Measurements from ENCODE around the gene PPIL3. TPM values are rescaled to one million over a fixed set of nuclear protein-coding genes. Genes with fewer than 3 reads are reported as not detected.

Gene PPIL3
- total RNA-seq, 6 experiments from 2014 or later, result 12.4 to 15.6 (median 13.1) TPM

DNA sequence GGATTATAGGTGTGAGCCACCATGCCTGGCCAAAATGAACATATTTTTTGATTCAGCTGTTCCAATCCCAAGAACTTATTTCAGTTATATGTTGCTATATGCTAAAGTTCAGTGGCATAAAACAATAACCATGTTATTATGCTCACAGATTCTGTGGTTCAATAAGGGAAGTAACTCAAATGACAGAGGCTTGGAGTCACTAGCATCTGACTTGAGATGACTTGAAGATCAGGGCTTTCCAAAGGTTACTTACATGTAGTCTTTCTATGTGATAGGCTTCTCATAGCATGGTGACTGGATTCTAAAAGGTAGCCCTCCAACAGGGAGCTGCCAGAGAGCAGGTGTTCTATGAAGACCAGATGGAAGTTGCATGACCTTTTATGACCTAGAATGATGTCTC is 41.6 kb downstream of the PPIL3 start:
- H3K4me1 Mint-ChIP-seq (ENCODE audit: low read depth), result no peaks in the 10 kb centered on the region
- H3K9me3 Mint-ChIP-seq, result no peaks in the 10 kb centered on the region
- TF ChIP-seq, protein P1, sequence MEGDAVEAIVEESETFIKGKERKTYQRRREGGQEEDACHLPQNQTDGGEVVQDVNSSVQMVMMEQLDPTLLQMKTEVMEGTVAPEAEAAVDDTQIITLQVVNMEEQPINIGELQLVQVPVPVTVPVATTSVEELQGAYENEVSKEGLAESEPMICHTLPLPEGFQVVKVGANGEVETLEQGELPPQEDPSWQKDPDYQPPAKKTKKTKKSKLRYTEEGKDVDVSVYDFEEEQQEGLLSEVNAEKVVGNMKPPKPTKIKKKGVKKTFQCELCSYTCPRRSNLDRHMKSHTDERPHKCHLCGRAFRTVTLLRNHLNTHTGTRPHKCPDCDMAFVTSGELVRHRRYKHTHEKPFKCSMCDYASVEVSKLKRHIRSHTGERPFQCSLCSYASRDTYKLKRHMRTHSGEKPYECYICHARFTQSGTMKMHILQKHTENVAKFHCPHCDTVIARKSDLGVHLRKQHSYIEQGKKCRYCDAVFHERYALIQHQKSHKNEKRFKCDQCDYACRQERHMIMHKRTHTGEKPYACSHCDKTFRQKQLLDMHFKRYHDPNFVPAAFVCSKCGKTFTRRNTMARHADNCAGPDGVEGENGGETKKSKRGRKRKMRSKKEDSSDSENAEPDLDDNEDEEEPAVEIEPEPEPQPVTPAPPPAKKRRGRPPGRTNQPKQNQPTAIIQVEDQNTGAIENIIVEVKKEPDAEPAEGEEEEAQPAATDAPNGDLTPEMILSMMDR (IDR thresholded peaks at IDR 0.05), result no peak

DNA sequence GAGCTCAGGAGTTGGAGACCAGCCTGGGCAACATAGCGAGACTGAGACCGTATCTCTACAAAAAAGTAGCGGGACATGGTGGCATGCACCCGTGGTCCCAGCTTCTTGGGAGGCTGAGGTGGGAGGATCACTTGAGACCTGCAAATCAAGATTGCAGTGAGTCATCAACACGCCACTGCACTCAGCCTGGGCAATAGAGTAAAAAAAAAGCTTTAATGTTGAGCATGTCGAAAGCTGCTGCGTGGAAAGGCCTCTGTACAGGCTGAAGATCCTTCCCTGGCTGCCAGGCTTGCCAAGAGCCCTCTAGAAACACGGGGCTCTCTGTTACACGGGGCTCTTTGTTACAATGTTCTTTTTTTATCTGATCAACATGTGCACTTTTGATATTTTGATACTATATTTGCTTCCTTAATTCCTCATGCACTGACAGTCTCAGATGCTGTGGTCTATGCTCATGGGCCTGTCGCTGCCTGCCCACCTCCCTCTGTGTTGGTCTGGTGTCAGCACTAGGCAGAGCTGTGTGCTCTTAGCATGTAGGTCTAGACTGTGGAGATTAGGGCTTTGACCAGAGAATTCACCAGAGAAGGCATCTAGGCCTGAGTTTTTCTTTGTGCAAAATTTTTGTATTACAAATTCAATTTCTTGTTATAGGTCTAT is 43.1 kb downstream of the PPIL3 start:
- Mint-ChIP-seq H3K9me3 (no peaks in the 10 kb centered on the region), H3K4me1 (ENCODE audit: low read depth) (no peaks in the 10 kb centered on the region), H3K36me3 (ENCODE audit: low read depth) (no peaks in the 10 kb centered on the region), H3K4me3 (no peak overlapping the region), H3K27ac (no peak overlapping the region), H3K27me3 (ENCODE audit: insufficient read depth) (peaks cover 6% of the 10 kb centered on the region)
- TF ChIP-seq, protein P1 (IDR thresholded peaks at IDR 0.05), result no peak
- DNase-seq, result no peak

More for the DNA sequence above, 41.6 kb downstream of the PPIL3 start:
- H3K36me3 Mint-ChIP-seq (ENCODE audit: low read depth), result peaks cover 11% of the 10 kb centered on the region
- DNase-seq, result no peak
- peaks cover 9% of the 10 kb centered on the region for H3K27me3 Mint-ChIP-seq (ENCODE audit: insufficient read depth)
- no peak overlapping the region for H3K4me3 Mint-ChIP-seq
- H3K27ac Mint-ChIP-seq, result no peak overlapping the region

DNA sequence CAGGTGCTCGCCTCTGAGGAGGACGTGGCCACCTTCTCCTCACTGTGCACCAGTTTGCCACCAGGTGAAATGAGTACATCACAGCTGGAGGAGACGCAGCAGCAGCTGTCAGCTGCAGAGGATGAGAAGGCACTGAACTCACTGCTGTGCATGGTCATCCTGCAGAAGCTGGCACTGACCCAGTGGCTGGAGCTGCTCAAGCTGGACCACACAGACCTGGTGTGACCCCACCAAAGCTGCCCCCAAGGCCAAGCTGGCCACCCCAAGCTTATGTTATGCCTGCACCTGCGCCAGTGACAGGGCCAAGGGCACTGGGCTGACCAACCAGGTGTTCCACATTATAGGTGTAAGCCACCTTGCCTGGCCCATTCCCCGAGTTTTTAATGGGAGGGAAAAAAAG is 43.7 kb downstream of the PPIL3 start:
- no peak for DNase-seq
- TF ChIP-seq, protein P1 (IDR thresholded peaks at IDR 0.05), result no peak
- H3K27ac Mint-ChIP-seq, result no peak overlapping the region
- H3K36me3 Mint-ChIP-seq (ENCODE audit: low read depth), result no peaks in the 10 kb centered on the region
- peaks cover 4% of the 10 kb centered on the region for H3K27me3 Mint-ChIP-seq (ENCODE audit: insufficient read depth)
- H3K4me1 Mint-ChIP-seq (ENCODE audit: low read depth), result no peaks in the 10 kb centered on the region
- H3K9me3 Mint-ChIP-seq, result no peaks in the 10 kb centered on the region
- no peak overlapping the region for H3K4me3 Mint-ChIP-seq

DNA sequence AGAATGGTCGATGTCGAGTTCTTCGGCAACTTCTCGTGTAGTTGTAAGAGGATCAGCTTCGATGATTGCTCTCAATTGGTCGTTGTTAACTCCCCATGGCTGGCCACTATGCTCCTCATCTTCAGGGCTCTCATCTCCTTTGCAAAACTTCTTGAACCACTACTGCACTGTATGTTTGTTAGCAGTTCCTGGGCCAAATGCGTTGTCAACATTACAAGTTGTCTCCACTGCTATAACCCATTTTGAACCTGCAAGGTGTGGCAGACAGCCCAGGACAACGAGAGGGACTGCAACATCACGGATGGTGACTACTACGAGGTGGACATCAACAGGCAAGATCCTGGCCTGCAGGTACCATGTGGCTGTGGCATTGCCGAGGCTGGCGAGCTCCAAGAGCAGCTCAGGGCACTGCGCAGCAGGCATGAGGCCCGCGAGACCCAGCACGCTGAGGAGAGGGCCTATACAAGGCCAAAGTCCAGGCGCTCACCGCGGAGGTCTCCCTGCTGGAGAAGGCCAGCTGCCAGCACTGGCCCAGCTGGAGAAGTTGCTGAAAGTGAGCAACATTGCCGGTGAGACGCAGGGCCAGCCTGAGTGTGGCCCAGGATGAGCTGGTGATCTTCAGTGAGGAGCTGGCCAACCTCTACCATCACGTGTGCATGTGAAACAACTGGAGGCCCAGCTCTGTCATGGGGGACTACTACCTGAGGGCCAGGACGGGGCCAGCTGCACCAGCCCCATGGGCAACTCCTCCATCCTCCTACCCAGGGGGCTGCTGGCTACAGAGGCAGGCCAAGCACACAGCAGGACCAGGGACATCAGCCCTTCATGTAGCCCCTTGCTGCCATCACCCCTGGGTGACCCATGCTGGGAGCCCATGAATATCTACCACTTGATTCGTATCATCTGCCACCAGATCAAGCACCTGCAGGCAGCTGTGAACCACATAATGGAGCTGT is 44.6 kb downstream of the PPIL3 start:
- Mint-ChIP-seq H3K4me1 (ENCODE audit: low read depth) (no peaks in the 10 kb centered on the region), H3K27ac (no peak overlapping the region), H3K4me3 (no peak overlapping the region), H3K9me3 (no peaks in the 10 kb centered on the region), H3K27me3 (ENCODE audit: insufficient read depth) (peaks cover 2% of the 10 kb centered on the region), H3K36me3 (ENCODE audit: low read depth) (no peaks in the 10 kb centered on the region)
- DNase-seq, result no peak
- TF ChIP-seq, protein P1 (IDR thresholded peaks at IDR 0.05), result no peak

DNA sequence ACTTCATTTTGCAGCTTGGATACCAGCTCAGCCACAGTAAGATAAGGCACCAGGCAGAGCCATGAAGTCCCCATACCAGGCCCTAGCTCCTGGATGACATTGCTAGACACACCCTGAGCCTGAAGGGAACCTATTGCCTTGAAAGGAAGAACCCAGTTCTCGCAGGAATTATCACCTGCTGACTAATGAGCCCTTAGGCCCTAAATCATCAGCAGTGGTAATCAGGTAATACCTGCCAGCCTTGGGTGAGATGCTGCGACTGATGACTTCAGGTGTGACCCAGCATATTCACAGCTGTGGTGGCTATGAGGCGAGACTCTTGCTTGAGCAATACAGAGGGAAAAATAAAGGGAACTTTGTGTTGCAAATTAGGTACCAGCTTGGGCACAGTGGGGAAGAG is 49.4 kb downstream of the PPIL3 start:
- Mint-ChIP-seq H3K4me3 (no peak overlapping the region), H3K4me1 (ENCODE audit: low read depth) (no peaks in the 10 kb centered on the region), H3K9me3 (peaks cover 21% of the 10 kb centered on the region), H3K27ac (no peak overlapping the region), H3K27me3 (ENCODE audit: insufficient read depth) (peaks cover 2% of the 10 kb centered on the region; the same call in 1 of the 2 replicates), H3K36me3 (ENCODE audit: low read depth) (peaks cover 8% of the 10 kb centered on the region; the same call in 1 of the 2 replicates)
- no peak for DNase-seq
- TF ChIP-seq, protein P1 (IDR thresholded peaks at IDR 0.05), result no peak
